ENCODE measurements around the gene HIVEP3. TPM values are rescaled to one million over a fixed set of nuclear protein-coding genes. Genes with fewer than 3 reads are reported as not detected.
A peak's percentile ranks its signal among the peaks of the same experiment; 100 is the strongest.

The HIVEP3 gene
- total RNA-seq, 2 donors from 2014 or later = 8.0 to 27.6 TPM

GRCh38 chr1:41806472-41807155, 112.1 kb downstream of the HIVEP3 start:
- peak; percentile 56 for ATAC-seq (replicated peaks)
- peak overlapping the region; percentile 86 for H3K4me3 Mint-ChIP-seq
- H3K9me3 Mint-ChIP-seq = no peaks in the 10 kb centered on the region
- no peaks in the 10 kb centered on the region for H3K27me3 Mint-ChIP-seq
- peak overlapping the region; percentile 88 for H3K27ac Mint-ChIP-seq
- H3K4me1 Mint-ChIP-seq = peaks cover 84% of the 10 kb centered on the region
- no peaks in the 10 kb centered on the region for H3K36me3 Mint-ChIP-seq (ENCODE audit: low read depth)

- Mint-ChIP-seq H3K27me3 (no peaks in the 10 kb centered on the region), H3K4me1 (peaks cover 78% of the 10 kb centered on the region), H3K36me3 (ENCODE audit: low read depth) (no peaks in the 10 kb centered on the region), H3K4me3 (peak overlapping the region; percentile 86), H3K27ac (peak overlapping the region; percentile 88), H3K9me3 (no peaks in the 10 kb centered on the region)
- ATAC-seq (replicated peaks) = peak; percentile 76
These were observed 112.8 kb downstream of the HIVEP3 start for GRCh38 chr1:41805771-41806471.

GRCh38 chr1:41804176-41804575, 114.5 kb downstream of the HIVEP3 start:
- no peak for ATAC-seq (replicated peaks)
- Mint-ChIP-seq H3K4me1 (peaks cover 80% of the 10 kb centered on the region), H3K27ac (peak overlapping the region; percentile 76), H3K9me3 (no peaks in the 10 kb centered on the region), H3K36me3 (ENCODE audit: low read depth) (no peaks in the 10 kb centered on the region), H3K27me3 (no peaks in the 10 kb centered on the region), H3K4me3 (peak overlapping the region; percentile 86)

GRCh38 chr1:41803656-41804055, 115.1 kb downstream of the HIVEP3 start:
- peaks cover 81% of the 10 kb centered on the region for H3K4me1 Mint-ChIP-seq
- H3K27ac Mint-ChIP-seq = peak overlapping the region; percentile 86
- no peak for ATAC-seq (replicated peaks)
- H3K4me3 Mint-ChIP-seq = peak overlapping the region; percentile 86
- no peaks in the 10 kb centered on the region for H3K9me3 Mint-ChIP-seq
- H3K27me3 Mint-ChIP-seq = no peaks in the 10 kb centered on the region
- H3K36me3 Mint-ChIP-seq (ENCODE audit: low read depth) = no peaks in the 10 kb centered on the region

- no peaks in the 10 kb centered on the region for H3K36me3 Mint-ChIP-seq (ENCODE audit: low read depth)
- H3K4me3 Mint-ChIP-seq = peak overlapping the region; percentile 86
- peak overlapping the region; percentile 86 for H3K27ac Mint-ChIP-seq
- H3K9me3 Mint-ChIP-seq = no peaks in the 10 kb centered on the region
- H3K27me3 Mint-ChIP-seq = no peaks in the 10 kb centered on the region
- ATAC-seq (replicated peaks) = no peak
- peaks cover 74% of the 10 kb centered on the region for H3K4me1 Mint-ChIP-seq
These were observed 115.9 kb downstream of the HIVEP3 start for GRCh38 chr1:41802532-41803501.

- peak; percentile 47 for ATAC-seq (replicated peaks)
- no peak overlapping the region for H3K27ac Mint-ChIP-seq
These were observed 118.4 kb downstream of the HIVEP3 start for GRCh38 chr1:41800311-41800829.

GRCh38 chr1:41799723-41800122, 119.0 kb downstream of the HIVEP3 start:
- Mint-ChIP-seq H3K27ac (no peak overlapping the region), H3K27me3 (no peaks in the 10 kb centered on the region), H3K4me1 (peaks cover 50% of the 10 kb centered on the region), H3K36me3 (ENCODE audit: low read depth) (no peaks in the 10 kb centered on the region), H3K9me3 (no peaks in the 10 kb centered on the region), H3K4me3 (peak overlapping the region; percentile 14)
- ATAC-seq (replicated peaks) = peak; percentile 88

More at GRCh38 chr1:41800311-41800829, 118.4 kb downstream of the HIVEP3 start:
- no peaks in the 10 kb centered on the region for H3K27me3 Mint-ChIP-seq
- H3K9me3 Mint-ChIP-seq = no peaks in the 10 kb centered on the region
- H3K4me3 Mint-ChIP-seq = peak overlapping the region; percentile 14
- peaks cover 54% of the 10 kb centered on the region for H3K4me1 Mint-ChIP-seq
- H3K36me3 Mint-ChIP-seq (ENCODE audit: low read depth) = no peaks in the 10 kb centered on the region

- Mint-ChIP-seq H3K4me1 (peaks cover 47% of the 10 kb centered on the region), H3K36me3 (ENCODE audit: low read depth) (no peaks in the 10 kb centered on the region), H3K27me3 (no peaks in the 10 kb centered on the region), H3K27ac (no peak overlapping the region), H3K9me3 (no peaks in the 10 kb centered on the region), H3K4me3 (peak overlapping the region; percentile 14)
- no peak for ATAC-seq (replicated peaks)
These were observed 119.5 kb downstream of the HIVEP3 start for GRCh38 chr1:41799205-41799604.

GRCh38 chr1:41795205-41795762, 123.4 kb downstream of the HIVEP3 start:
- no peak overlapping the region for H3K27ac Mint-ChIP-seq
- H3K27me3 Mint-ChIP-seq = no peaks in the 10 kb centered on the region
- H3K4me1 Mint-ChIP-seq = peaks cover 59% of the 10 kb centered on the region
- H3K36me3 Mint-ChIP-seq (ENCODE audit: low read depth) = no peaks in the 10 kb centered on the region
- H3K4me3 Mint-ChIP-seq = no peak overlapping the region
- H3K9me3 Mint-ChIP-seq = no peaks in the 10 kb centered on the region
- no peak for ATAC-seq (replicated peaks)

- H3K4me1 Mint-ChIP-seq = peaks cover 56% of the 10 kb centered on the region
- H3K4me3 Mint-ChIP-seq = peak overlapping the region; percentile 3
- ATAC-seq (replicated peaks) = peak; percentile 46
- no peaks in the 10 kb centered on the region for H3K9me3 Mint-ChIP-seq
- H3K27ac Mint-ChIP-seq = no peak overlapping the region
- no peaks in the 10 kb centered on the region for H3K27me3 Mint-ChIP-seq
- H3K36me3 Mint-ChIP-seq (ENCODE audit: low read depth) = no peaks in the 10 kb centered on the region
These were observed 124.7 kb downstream of the HIVEP3 start for GRCh38 chr1:41794031-41794430.

- peaks cover 56% of the 10 kb centered on the region for H3K4me1 Mint-ChIP-seq
These were observed 126.3 kb downstream of the HIVEP3 start for GRCh38 chr1:41792485-41792770.

GRCh38 chr1:41791667-41792484, 126.8 kb downstream of the HIVEP3 start:
- Mint-ChIP-seq H3K9me3 (no peaks in the 10 kb centered on the region), H3K4me1 (peaks cover 56% of the 10 kb centered on the region), H3K4me3 (peak overlapping the region; percentile 51), H3K27me3 (no peaks in the 10 kb centered on the region), H3K36me3 (ENCODE audit: low read depth) (no peaks in the 10 kb centered on the region), H3K27ac (peak overlapping the region; percentile 42)
- ATAC-seq (replicated peaks) = peak; percentile 89

More at GRCh38 chr1:41792485-41792770, 126.3 kb downstream of the HIVEP3 start:
- no peaks in the 10 kb centered on the region for H3K36me3 Mint-ChIP-seq (ENCODE audit: low read depth)
- ATAC-seq (replicated peaks) = no peak
- peak overlapping the region; percentile 51 for H3K4me3 Mint-ChIP-seq
- no peaks in the 10 kb centered on the region for H3K27me3 Mint-ChIP-seq
- H3K9me3 Mint-ChIP-seq = no peaks in the 10 kb centered on the region
- peak overlapping the region; percentile 42 for H3K27ac Mint-ChIP-seq

GRCh38 chr1:41790351-41790750, 128.4 kb downstream of the HIVEP3 start:
- Mint-ChIP-seq H3K27me3 (no peaks in the 10 kb centered on the region), H3K4me3 (peak overlapping the region; percentile 51), H3K9me3 (no peaks in the 10 kb centered on the region), H3K36me3 (ENCODE audit: low read depth) (no peaks in the 10 kb centered on the region), H3K27ac (peak overlapping the region; percentile 20), H3K4me1 (peaks cover 52% of the 10 kb centered on the region)
- no peak for ATAC-seq (replicated peaks)
